Heart right ventricle (tissue), 16 donors: ENCODE results near the gene LRRC23. TPM values are rescaled to one million over a fixed set of nuclear protein-coding genes. Genes with fewer than 3 reads are reported as not detected.

Experiments used
- ATAC-seq, 8 donors: fragments of 200-7000 bp; cut with Tn5 transposase; one replicate each; pipeline ENCODE4 v1.9.1; 2020; ENCODE audit warnings: mild to moderate bottlenecking in 8 of 8, moderate library complexity in 8 of 8, moderate number of reproducible peaks in 1 of 8
- DNase-seq, 2 donors: peaks; one replicate each; pipeline ENCODE4 v3.0.0-alpha.2; 2020
- H3K27ac ChIP-seq, 10 donors: fragments of 200-600 bp; sonication (generic) in 2 of 10; one replicate each; pipeline versions ENCODE4 v1.5.0 to v1.8.0; 2020 to 2022; ENCODE audit warnings: mild to moderate bottlenecking in 3 of 10
- H3K27me3 ChIP-seq, 7 donors: fragments of 200-600 bp; one replicate each; pipeline ENCODE4 v1.8.0; 2021 to 2022; ENCODE audit warnings: mild to moderate bottlenecking in 2 of 7
- H3K36me3 ChIP-seq, 9 donors: fragments of 200-600 bp; sonication (generic) in 1 of 9; one replicate each; pipeline versions ENCODE4 v1.5.0 to v1.8.0; 2020 to 2022; ENCODE audit warnings: mild to moderate bottlenecking in 2 of 9
- H3K4me1 ChIP-seq, 9 donors: fragments of 200-600 bp; sonication (generic) in 1 of 9; one replicate each; pipeline versions ENCODE4 v1.5.0 to v1.8.0; 2020 to 2022; ENCODE audit warnings: mild to moderate bottlenecking in 4 of 9
- H3K4me3 ChIP-seq, 10 donors: fragments of 200-600 bp; sonication (generic) in 2 of 10; one replicate each; pipeline versions ENCODE4 v1.5.0 to v1.8.0; 2020 to 2022; ENCODE audit warnings: mild to moderate bottlenecking in 7 of 10, moderate library complexity in 2 of 10
- H3K9me3 ChIP-seq, 11 donors: fragments of 200-600 bp in 10 of 11; sonication (generic) in 2 of 11; one replicate each; pipeline versions ENCODE4 v1.5.0 to v1.8.0; 2013 to 2022; ENCODE audit warnings: mild to moderate bottlenecking in 2 of 11, control low read depth in 1 of 11, moderate library complexity in 1 of 11
- WGBS, 2 donors: extraction: QIAGEN DNeasy Blood & Tissue Kit; methylation state at CpG; one replicate each; pipeline ENCODE4 v1.1.7; 2013; ENCODE audit warnings: inconsistent platforms in 1 of 2; 5-methylcytosine and 5-hydroxymethylcytosine counted together
- intact Hi-C, 10 donors: fragments of 100-400 bp; cut with DNase I; formaldehyde crosslinking; loops; one replicate each; pipeline versions ENCODE4 v1.11.1 to v1.14.2; 2022
- polyA plus RNA-seq, 2 donors: library from polyadenylated mRNA; stranded (reverse); fragments of 200-250 nt; gene quantifications; one replicate each; pipeline ENCODE4 v1.2.3, GENCODE V29; 2013
- total RNA-seq, 10 donors: library from RNA; stranded (reverse); fragmentation: NEBNext Ultra II Directional in 3 of 10; extraction: Animal tissue kit (Norgen Biotek cat#: 25700) in 3 of 10; gene quantifications; one replicate each; pipeline versions ENCODE4 v1.2.1 to v1.2.4, GENCODE V29; 2021 to 2023
- TF ChIP-seq, protein P1 (sequence below), 9 donors: fragments of 200-600 bp; sonication (generic) in 2 of 9; IDR thresholded peaks; one replicate each; pipeline versions ENCODE4 v1.5.0 to v1.8.0; 2021 to 2022; ENCODE audit warnings: antibody characterized with exemption in 9 of 9, mild to moderate bottlenecking in 5 of 9, moderate library complexity in 1 of 9
- donor health status: Arrhythmogenic right ventricular cardiomyopathy.
- donor health status: ischemic (EF 13 %, LVEDD 7.1; RV severe dilation, severe dysfunction).
- donor health status: healthy with polysubstance abuse.
- donor health status: DM: no; HTN: yes; CAD: no.
- donor health status: DM: no; HTN: no; CAD: no.
- donor health status: ischemic (EF 25% LVEDD 6.9; RV normal size, moderate dysfunction).
- donor health status: ischemic (EF 25% LVEDD 5.7; RV mildly dilated, moderate dysfunction).
- donor health status: healthy.
- donor health status: DM: yes; HTN: yes; CAD: no.
- donor health status: Ischemic cardiomyopathy.
- donor health status: ischemic (EF 35%, LVEDD 5.7; RV mildly dilated, moderate dysfunction).
- donor health status: nonischemic (EF 11% LVEDD 7.7; RV severe dilation, severe dysfunction).
- donor health status: DM: yes; HTN: yes; CAD: no.
- donor health status: PGD.
- donor health status: ischemic (EF 29% LVEDD 5.4; RV normal size, mild dysfunction).
- donor health status: nonischemic (EF 23%, LVEDD 6.1; RV moderate dilation, normal function).

The LRRC23 gene
- total and polyA plus RNA-seq, 12 donors = 6.5 to 16.6 (median 11.9) TPM

DNA sequence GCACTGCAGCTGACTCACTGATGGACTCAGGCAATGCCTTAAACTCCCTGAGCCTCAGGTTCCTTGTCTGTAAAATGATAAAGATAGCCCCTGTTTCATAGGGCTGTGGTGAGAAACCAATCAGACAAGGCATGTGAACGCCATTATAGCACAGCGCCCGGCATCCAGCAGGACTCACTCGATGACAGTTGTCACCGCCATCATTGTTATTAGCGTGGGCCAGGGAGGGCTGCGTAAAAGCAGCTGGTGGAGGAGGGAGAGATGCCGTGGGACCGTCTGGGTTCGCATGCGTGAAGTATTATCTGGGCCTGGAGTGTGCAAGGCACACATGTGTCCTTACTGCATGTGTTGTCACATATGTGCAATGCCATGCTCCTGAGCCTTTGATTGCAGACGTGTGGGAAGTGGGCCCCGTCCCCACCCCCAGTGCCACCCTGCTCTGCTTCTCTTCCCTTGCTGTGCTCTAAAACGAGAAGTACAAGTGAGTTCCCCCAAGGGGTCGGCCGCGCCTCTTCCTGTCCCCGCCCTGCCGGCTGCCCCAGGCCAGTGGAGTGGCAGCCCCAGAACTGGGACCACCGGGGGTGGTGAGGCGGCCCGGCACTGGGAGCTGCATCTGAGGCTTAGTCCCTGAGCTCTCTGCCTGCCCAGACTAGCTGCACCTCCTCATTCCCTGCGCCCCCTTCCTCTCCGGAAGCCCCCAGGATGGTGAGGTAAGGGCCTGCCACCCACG lies 46.4 kb downstream of the LRRC23 start, which contains the start of gene PTPN6:
Gene PTPN6, plus strand, starts transcription at position 546 of the 730 bp plus-strand sequence. Its CDS starts 157 bp downstream, at position 703.
- peaks cover 6 to 82% (median 21%) of the 10 kb centered on the region in 9 donors for H3K4me1 ChIP-seq
- H3K36me3 ChIP-seq = peaks cover 0 to 32% (median under 1%) of the 10 kb centered on the region in 9 donors
- DNase-seq (peak in 1 of 2 donors; percentile 70), ATAC-seq (peak; percentile 6 to 43 (median 29))
- WGBS, 2 donors = 71 to 77% methylated on average over 25 of the region's 25 CpGs
- H3K27me3 ChIP-seq = no peaks in the 10 kb centered on the region
- H3K4me3 ChIP-seq = peak within 1 kb of the TSS in 9 of 10 donors; percentile 8 to 80 (median 37)
- TF ChIP-seq, protein P1, sequence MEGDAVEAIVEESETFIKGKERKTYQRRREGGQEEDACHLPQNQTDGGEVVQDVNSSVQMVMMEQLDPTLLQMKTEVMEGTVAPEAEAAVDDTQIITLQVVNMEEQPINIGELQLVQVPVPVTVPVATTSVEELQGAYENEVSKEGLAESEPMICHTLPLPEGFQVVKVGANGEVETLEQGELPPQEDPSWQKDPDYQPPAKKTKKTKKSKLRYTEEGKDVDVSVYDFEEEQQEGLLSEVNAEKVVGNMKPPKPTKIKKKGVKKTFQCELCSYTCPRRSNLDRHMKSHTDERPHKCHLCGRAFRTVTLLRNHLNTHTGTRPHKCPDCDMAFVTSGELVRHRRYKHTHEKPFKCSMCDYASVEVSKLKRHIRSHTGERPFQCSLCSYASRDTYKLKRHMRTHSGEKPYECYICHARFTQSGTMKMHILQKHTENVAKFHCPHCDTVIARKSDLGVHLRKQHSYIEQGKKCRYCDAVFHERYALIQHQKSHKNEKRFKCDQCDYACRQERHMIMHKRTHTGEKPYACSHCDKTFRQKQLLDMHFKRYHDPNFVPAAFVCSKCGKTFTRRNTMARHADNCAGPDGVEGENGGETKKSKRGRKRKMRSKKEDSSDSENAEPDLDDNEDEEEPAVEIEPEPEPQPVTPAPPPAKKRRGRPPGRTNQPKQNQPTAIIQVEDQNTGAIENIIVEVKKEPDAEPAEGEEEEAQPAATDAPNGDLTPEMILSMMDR (IDR thresholded peaks at IDR 0.05) = no peak
- peak within 1 kb of the TSS in 7 of 10 donors; percentile 18 to 98 (median 75) for H3K27ac ChIP-seq
- intact Hi-C loops = loop anchor here in 1 of 10 donors (10.0 kb wide), 1 partner anchor 164 kb away; no protein-coding TSS in a partner anchor
- no peaks in the 10 kb centered on the region for H3K9me3 ChIP-seq

DNA sequence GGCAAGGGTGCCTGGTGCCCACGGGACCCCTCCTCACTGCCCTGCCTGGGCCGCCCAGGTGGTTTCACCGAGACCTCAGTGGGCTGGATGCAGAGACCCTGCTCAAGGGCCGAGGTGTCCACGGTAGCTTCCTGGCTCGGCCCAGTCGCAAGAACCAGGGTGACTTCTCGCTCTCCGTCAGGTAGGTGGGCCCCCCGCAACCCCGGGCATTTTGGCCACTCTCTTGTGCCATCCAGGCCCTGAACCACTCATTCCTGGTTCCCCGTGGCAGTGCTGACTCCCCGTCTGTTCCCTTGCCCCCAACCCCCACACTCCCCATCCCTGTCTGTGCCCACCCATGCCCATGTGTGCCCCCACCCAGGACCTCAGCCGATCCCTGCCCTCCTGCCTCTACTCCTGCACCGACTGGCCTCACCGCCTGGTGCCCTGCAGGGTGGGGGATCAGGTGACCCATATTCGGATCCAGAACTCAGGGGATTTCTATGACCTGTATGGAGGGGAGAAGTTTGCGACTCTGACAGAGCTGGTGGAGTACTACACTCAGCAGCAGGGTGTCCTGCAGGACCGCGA lies 47.0 kb downstream of the LRRC23 start:
- TF ChIP-seq, protein P1 (IDR thresholded peaks at IDR 0.05) = no peak
- peak overlapping the region in 9 of 10 donors; percentile 8 to 80 (median 37) for H3K4me3 ChIP-seq
- H3K9me3 ChIP-seq = no peaks in the 10 kb centered on the region
- 85 to 94% methylated on average over 20 of the region's 20 CpGs for WGBS, 2 donors
- intact Hi-C loops = loop anchor here in 1 of 10 donors (10.0 kb wide), 1 partner anchor 163 kb away; no protein-coding TSS in a partner anchor
- H3K27ac ChIP-seq = peak overlapping the region in 7 of 10 donors; percentile 18 to 98 (median 75)
- H3K4me1 ChIP-seq = peaks cover 0 to 82% (median 15%) of the 10 kb centered on the region in 9 donors
- no peaks in the 10 kb centered on the region for H3K27me3 ChIP-seq
- peaks cover 0 to 35% (median 0%) of the 10 kb centered on the region in 9 donors for H3K36me3 ChIP-seq
- DNase-seq (no peak), ATAC-seq (no peak)

DNA sequence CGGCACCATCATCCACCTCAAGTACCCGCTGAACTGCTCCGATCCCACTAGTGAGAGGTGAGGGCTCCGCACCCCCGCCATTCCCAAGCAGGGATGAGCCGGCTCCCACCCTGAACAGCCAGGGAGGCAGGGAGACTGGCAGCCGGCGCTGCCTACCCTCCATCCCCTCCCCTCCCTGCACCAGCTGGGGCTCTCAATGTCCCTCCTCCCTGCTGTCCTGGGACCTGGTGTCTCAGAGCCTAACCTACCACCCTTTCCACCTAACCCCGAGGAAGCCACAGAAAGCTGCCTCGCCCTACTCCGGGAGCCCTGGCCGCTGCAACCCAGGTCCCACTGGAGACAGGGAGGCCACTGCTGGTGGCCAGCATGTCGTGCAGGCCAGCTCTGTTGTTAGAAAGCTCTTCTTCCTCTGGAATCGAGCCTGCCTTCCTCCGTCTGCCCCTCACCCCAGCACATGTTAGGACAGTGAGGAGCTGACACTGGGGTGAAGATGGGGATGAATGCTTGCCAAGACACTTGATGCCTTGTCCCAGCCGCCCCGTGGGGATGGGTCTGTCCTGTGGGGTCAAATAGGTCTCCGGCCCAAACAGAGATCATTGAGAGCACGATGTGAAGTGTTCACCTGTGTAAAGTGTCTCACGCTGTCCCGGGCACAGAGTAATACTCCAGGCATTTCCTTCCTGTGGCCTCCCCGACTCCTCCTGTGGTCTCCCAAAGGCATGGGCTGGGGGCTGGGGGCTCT lies 47.7 kb downstream of the LRRC23 start:
- TF ChIP-seq, protein P1 (IDR thresholded peaks at IDR 0.05) = no peak
- no peaks in the 10 kb centered on the region for H3K9me3 ChIP-seq
- H3K36me3 ChIP-seq = peaks cover 0 to 41% (median 0%) of the 10 kb centered on the region in 9 donors
- peak overlapping the region in 8 of 10 donors; percentile 12 to 80 (median 40) for H3K4me3 ChIP-seq
- intact Hi-C loops = loop anchor here in 1 of 10 donors (10.0 kb wide), 1 partner anchor 163 kb away; no protein-coding TSS in a partner anchor
- peaks cover 0 to 82% (median 13%) of the 10 kb centered on the region in 9 donors for H3K4me1 ChIP-seq
- ATAC-seq (no peak), DNase-seq (no peak)
- no peaks in the 10 kb centered on the region for H3K27me3 ChIP-seq
- H3K27ac ChIP-seq = peak overlapping the region in 7 of 10 donors; percentile 21 to 98 (median 75)
- 67 to 72% methylated on average over 22 of the region's 22 CpGs for WGBS, 2 donors
